Activated CD8-positive, alpha-beta T cell treated with anti-CD3 and anti-CD28 coated beads for 36 hours (primary cell): ENCODE data around the gene FCGR3A. TPM values are rescaled to one million over a fixed set of nuclear protein-coding genes. Genes with fewer than 3 reads are reported as not detected.
"Not testable (repeated sequence)": the region's sequence is repeated elsewhere in the genome, so short reads cannot be mapped to it uniquely, and the experiment has no call there.

Experiments
- ATAC-seq: fragments of 200-7000 bp; cut with Tn5 transposase; one replicate; pipeline ENCODE4 v1.10.0; 2021; ENCODE audit warnings: mild to moderate bottlenecking, moderate library complexity
- CTCF ChIA-PET: fragments of 350-600 bp; sonication (Branson Sonifier 250); formaldehyde crosslinking; loops from one replicate; lab custom pipeline; 2021; ENCODE audit warnings: antibody characterized with exemption; lab: Charles Lee
- POLR2A ChIA-PET: fragments of 350-600 bp; sonication (Branson Sonifier 250); formaldehyde crosslinking; loops from one replicate; lab custom pipeline; 2021; ENCODE audit warnings: antibody characterized with exemption; lab: Charles Lee
- DNase-seq: peaks from one replicate; pipeline ENCODE4 v3.0.0-alpha.2; 2020
- H3K27ac Mint-ChIP-seq: one replicate; pipeline ENCODE4 v1.8.0; 2021; ENCODE audit warnings: mild to moderate bottlenecking, mixed read lengths
- H3K27me3 Mint-ChIP-seq: one replicate; pipeline ENCODE4 v1.8.0; 2021; ENCODE audit warnings: mixed read lengths
- H3K36me3 Mint-ChIP-seq: one replicate; pipeline ENCODE4 v1.8.0; 2021; ENCODE audit warnings: low read depth, mixed read lengths
- H3K4me1 Mint-ChIP-seq: one replicate; pipeline ENCODE4 v1.8.0; 2021; ENCODE audit warnings: low read depth, mixed read lengths
- H3K4me3 Mint-ChIP-seq: one replicate; pipeline ENCODE4 v1.8.0; 2021; ENCODE audit warnings: mild to moderate bottlenecking, moderate library complexity, mixed read lengths
- H3K9me3 Mint-ChIP-seq: one replicate; pipeline ENCODE4 v1.8.0; 2021; ENCODE audit warnings: mixed read lengths
- intact Hi-C: fragments of 100-400 bp; cut with micrococcal nuclease; formaldehyde crosslinking; loops from one replicate; pipeline ENCODE4 v1.10.0; 2022
- total RNA-seq, 2 experiments: library from RNA; stranded (reverse); gene quantifications; one replicate each; pipeline ENCODE4 v1.2.3, GENCODE V29; 2021

The FCGR3A gene
- total RNA-seq, 2 experiments from 2014 or later: 0.27 to 0.36 TPM

GRCh38 chr1:161580879-161581537, 31.4 kb upstream of the FCGR3A start:
- CTCF ChIA-PET, H3K27me3 Mint-ChIP-seq, H3K4me1 Mint-ChIP-seq, DNase-seq, ATAC-seq, intact Hi-C loops, H3K9me3 Mint-ChIP-seq, POLR2A ChIA-PET, H3K27ac Mint-ChIP-seq, H3K36me3 Mint-ChIP-seq, H3K4me3 Mint-ChIP-seq: not testable (repeated sequence)

DNA sequence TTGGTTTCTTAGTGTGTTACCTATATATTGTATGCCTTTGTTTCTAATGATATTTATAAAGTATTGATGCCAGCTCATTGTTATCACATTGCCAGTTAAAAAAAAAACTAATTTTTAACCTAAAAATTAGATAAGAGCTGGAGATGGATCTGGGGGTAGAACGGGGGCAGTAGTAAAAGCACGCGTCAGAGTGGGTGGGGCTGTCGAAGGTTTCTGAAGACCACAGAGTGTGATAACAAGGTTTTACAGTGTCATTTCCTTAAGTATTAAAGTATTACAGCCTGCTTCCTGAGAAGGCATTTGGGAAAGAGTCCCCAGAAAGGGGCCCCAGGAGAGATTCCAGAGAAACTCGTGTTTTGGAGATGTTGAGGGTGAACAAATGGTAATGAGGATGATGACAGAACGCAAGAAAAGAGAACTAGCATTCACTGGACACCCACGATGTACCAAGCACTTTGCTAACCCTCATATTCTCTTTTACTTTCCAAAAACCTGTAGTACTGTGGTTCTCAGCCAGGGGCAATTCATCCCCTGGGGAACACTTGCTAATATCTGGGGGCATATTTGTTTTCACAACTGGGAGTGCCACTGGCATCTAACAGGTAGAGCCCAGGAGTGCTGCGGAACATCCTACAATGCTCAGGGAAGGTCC, 30.4 kb upstream of the FCGR3A start:
- intact Hi-C loops, H3K27ac Mint-ChIP-seq, POLR2A ChIA-PET, H3K9me3 Mint-ChIP-seq, H3K4me1 Mint-ChIP-seq, H3K36me3 Mint-ChIP-seq, CTCF ChIA-PET, DNase-seq, H3K4me3 Mint-ChIP-seq, H3K27me3 Mint-ChIP-seq: not testable (repeated sequence)
- peak; percentile 58 for ATAC-seq

- H3K36me3 Mint-ChIP-seq, intact Hi-C loops, POLR2A ChIA-PET: not testable (repeated sequence)
Observed at GRCh38 chr1:161576676-161577075, 27.1 kb upstream of the FCGR3A start.

GRCh38 chr1:161571703-161572102, 22.1 kb upstream of the FCGR3A start:
- ATAC-seq, intact Hi-C loops, H3K9me3 Mint-ChIP-seq, H3K4me3 Mint-ChIP-seq, H3K27ac Mint-ChIP-seq, DNase-seq, H3K36me3 Mint-ChIP-seq, H3K27me3 Mint-ChIP-seq, H3K4me1 Mint-ChIP-seq, POLR2A ChIA-PET, CTCF ChIA-PET: not testable (repeated sequence)

More at GRCh38 chr1:161576676-161577075, 27.1 kb upstream of the FCGR3A start:
- H3K4me3 Mint-ChIP-seq, H3K9me3 Mint-ChIP-seq, ATAC-seq, H3K27ac Mint-ChIP-seq, H3K27me3 Mint-ChIP-seq, CTCF ChIA-PET, DNase-seq, H3K4me1 Mint-ChIP-seq: not testable (repeated sequence)

GRCh38 chr1:161566602-161566960, 17.0 kb upstream of the FCGR3A start:
- H3K9me3 Mint-ChIP-seq, ATAC-seq, H3K4me1 Mint-ChIP-seq, H3K27me3 Mint-ChIP-seq, DNase-seq, H3K27ac Mint-ChIP-seq, POLR2A ChIA-PET, intact Hi-C loops, H3K4me3 Mint-ChIP-seq, H3K36me3 Mint-ChIP-seq: not testable (repeated sequence)
- CTCF ChIA-PET: interaction anchor here (0.8 kb wide), 1 partner anchor 172 kb away, joined by 3 read pairs; no protein-coding TSS in a partner anchor

GRCh38 chr1:161563522-161563921, 13.9 kb upstream of the FCGR3A start:
- ATAC-seq, CTCF ChIA-PET, H3K9me3 Mint-ChIP-seq, H3K4me3 Mint-ChIP-seq, POLR2A ChIA-PET, intact Hi-C loops, H3K27ac Mint-ChIP-seq, DNase-seq, H3K27me3 Mint-ChIP-seq, H3K36me3 Mint-ChIP-seq: not testable (repeated sequence)
- peaks cover 11% of the 10 kb centered on the region for H3K4me1 Mint-ChIP-seq

GRCh38 chr1:161562441-161562840, 12.8 kb upstream of the FCGR3A start:
- POLR2A ChIA-PET, H3K27me3 Mint-ChIP-seq, H3K9me3 Mint-ChIP-seq, CTCF ChIA-PET, H3K36me3 Mint-ChIP-seq, intact Hi-C loops, ATAC-seq, H3K27ac Mint-ChIP-seq, DNase-seq, H3K4me3 Mint-ChIP-seq: not testable (repeated sequence)
- peaks cover 11% of the 10 kb centered on the region for H3K4me1 Mint-ChIP-seq

DNA sequence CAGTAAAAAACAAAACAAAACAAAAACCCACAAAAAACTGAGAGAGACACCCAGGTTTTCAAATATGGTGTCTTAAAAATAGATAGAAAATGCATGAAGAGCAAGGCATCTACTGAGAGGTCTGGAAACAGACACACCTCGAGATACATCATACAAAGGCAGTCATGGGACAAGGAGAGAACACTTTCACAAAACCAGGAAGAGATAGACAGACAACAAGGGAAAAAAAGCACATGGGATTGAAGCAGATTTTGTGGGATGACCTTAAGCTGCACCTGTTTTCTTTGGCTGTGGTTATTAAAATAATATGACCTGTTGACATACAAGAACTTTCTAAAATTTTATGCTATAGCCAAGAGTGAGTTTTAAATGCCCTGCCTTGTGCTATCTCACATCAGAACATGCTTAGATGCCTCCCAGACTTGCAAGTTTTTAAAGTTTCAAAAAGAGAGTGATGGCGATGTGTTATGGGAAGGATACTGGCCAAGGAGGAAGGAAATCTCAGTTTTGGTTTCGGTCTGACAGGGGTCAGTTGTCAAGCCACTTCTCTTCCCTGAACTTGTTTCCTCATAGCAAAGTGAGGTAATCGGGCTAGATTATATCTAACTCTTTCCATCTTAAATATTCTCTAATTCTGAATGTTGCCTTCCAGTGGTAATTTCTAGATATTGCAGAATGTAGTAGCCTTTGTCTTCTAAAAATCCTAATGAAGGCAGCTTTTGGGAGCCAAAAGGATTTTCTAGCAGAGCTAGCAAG, 11.5 kb upstream of the FCGR3A start:
- H3K4me3 Mint-ChIP-seq, H3K9me3 Mint-ChIP-seq, intact Hi-C loops, H3K27ac Mint-ChIP-seq, DNase-seq, H3K36me3 Mint-ChIP-seq, H3K27me3 Mint-ChIP-seq, POLR2A ChIA-PET, CTCF ChIA-PET, H3K4me1 Mint-ChIP-seq: not testable (repeated sequence)
- ATAC-seq: peak; percentile 20

DNA sequence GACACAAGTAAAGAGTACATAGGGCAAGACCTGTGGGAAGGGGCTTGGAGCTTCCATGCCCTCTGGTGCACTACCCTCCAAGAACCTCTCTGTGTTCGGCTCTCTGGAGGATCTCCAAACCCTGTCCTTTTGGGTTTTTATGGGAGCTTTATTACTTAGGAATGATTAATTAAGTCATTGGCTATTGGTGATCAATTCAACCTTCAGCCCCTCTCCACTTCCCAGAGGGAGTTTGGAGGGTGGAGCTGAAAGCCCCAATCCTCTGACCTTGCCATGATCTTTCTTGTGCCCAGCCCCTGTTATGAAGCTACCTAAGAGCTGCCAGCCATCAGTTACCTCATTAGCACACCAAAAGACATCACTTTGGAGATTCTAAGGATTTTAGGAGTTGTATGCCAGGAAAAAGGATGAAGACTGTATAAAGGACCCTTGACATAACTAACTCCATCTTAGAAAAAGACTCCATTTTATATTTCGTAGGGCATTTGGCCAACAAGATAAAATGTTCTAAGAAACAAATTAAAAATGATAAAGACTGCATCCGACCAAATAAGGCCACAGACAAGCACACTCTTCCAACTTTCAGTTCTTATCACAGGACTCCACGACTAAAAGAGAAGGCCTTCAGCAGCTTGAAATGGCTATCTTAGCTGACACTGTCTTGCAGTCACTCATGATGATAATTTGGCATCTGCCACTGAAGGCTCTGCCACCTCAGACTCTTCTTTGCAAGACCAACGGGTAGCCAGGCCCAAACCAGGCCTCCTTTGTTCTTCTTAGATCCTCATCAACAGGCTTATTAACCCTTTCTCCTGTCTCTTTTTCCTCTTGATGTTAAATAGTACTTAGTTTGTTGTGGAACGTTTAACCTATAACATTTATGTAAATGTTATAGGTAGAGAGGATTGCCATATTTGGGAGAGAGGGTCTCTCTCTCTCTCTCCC, 8.2 kb upstream of the FCGR3A start:
- H3K27ac Mint-ChIP-seq, H3K9me3 Mint-ChIP-seq, H3K4me3 Mint-ChIP-seq, CTCF ChIA-PET, intact Hi-C loops, H3K36me3 Mint-ChIP-seq, POLR2A ChIA-PET, DNase-seq, ATAC-seq, H3K27me3 Mint-ChIP-seq: not testable (repeated sequence)
- peaks cover 20% of the 10 kb centered on the region for H3K4me1 Mint-ChIP-seq

DNA sequence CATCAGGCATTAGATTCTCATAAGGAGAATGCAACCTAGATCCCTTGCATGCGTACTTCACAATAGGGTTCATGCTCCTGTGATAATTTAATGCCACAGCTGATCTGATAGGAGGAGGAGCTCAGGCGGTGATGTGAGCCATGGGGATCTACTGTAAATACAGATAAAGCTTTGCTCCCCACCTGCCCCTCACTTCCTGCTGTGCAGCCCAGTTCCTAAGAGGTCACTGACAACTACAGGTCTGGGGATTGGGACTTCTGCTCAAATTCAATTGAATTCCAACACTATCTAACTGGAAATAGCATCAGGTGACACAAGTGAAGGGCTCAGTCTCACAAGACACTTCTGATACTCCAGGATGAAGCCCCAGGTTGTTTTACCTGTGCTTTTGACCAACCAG, 7.4 kb upstream of the FCGR3A start:
- H3K9me3 Mint-ChIP-seq, H3K27me3 Mint-ChIP-seq, ATAC-seq, intact Hi-C loops, H3K36me3 Mint-ChIP-seq, CTCF ChIA-PET, H3K4me3 Mint-ChIP-seq, DNase-seq, H3K27ac Mint-ChIP-seq, POLR2A ChIA-PET: not testable (repeated sequence)
- peaks cover 20% of the 10 kb centered on the region for H3K4me1 Mint-ChIP-seq

GRCh38 chr1:161556143-161556542, 6.5 kb upstream of the FCGR3A start:
- H3K4me3 Mint-ChIP-seq, DNase-seq, H3K27me3 Mint-ChIP-seq, ATAC-seq, H3K36me3 Mint-ChIP-seq, H3K9me3 Mint-ChIP-seq, intact Hi-C loops, POLR2A ChIA-PET, H3K27ac Mint-ChIP-seq, CTCF ChIA-PET: not testable (repeated sequence)
- H3K4me1 Mint-ChIP-seq: peaks cover 17% of the 10 kb centered on the region
